HG03139 (cell line): ENCODE measurements around the gene CACFD1.

Experiments used
- ATAC-seq: cut with Tn5 transposase; IDR thresholded peaks from one replicate; pipeline ENCODE4 v1.9.1; 2021; ENCODE audit not compliant: unreplicated experiment

Gene CACFD1

DNA sequence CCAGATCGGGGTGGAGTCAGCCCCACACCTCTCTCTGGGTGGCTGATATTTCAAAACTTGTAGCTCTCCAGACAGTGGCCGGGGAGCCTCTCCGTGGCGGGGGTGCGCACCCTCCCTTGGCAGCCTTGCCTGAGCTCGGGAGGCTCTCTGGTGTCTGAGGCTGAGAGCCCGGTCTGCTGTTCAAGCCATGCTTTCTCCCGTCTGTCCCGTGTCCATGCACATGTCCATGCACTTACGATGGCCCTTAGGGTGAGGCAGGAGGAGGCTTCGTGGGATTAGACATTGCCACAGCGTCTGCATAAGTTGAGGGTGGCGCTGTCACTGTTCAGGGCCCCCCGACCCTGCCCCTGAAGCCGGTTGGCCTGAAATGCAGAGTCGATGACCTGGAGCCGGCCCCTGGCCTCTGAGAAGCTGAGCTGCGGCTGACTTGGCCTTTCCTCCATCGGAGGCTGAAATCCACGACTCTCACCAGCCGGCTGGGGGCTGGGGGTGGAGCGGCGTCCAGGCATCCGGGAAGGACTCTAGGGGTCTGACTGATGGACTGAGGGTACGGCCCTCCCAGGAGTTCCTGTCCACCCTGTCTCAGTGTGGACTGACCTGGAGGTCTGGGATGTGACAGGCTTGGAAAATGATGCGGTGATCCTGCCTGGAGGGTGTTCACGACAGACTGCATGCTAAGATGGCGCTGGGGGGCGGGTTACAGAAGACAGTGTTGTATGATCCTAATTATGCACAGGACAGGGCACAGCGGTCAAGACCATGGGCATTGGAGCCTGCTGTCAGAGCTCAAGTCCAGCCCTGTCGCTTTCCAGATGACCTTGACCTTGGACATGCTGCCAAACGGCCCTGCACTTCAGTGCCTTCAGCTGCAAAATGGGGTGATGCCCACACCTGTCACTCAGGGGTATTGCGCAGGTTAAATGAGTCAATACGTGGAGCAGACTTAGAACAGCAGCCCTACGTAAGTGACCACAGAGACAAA, 37.4 kb downstream of the CACFD1 start:
- no peak for ATAC-seq

DNA sequence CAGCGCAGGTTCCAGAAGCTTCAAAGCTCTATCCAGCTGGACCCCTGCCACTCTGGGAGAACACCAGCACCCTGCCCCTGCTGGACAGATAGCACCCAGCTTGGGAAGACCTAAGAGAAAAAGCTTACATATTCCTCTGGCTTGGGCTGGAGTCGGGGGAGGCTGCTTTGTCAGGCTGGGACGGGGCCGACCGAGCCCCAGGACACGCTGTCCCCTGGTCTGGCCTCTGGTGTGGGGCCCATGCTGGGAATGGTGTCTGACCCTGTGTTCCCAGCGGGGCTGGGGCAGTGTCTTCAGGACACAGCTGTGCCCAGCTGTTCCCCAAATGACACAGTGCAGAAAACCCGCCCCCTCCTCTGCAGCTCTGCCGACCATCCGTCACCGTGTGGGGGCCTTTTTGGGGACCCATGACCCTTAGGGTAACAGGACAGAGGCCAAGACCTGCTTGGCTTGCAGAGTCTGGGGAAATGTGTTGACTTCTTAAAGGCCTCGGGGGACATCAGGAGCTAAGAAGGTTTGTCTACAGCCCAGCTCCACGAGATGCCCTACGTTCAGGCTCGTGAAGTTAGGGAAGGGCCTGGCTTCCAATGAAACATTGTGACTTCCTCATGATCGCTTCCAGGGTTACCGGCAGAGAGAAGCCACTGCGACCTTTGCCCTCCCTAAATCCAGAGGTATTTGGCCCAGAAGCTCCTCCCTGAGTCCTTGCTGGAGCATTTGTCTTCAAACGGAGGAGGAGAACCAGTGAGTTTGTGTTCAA, 39.5 kb downstream of the CACFD1 start:
- ATAC-seq: no peak

DNA sequence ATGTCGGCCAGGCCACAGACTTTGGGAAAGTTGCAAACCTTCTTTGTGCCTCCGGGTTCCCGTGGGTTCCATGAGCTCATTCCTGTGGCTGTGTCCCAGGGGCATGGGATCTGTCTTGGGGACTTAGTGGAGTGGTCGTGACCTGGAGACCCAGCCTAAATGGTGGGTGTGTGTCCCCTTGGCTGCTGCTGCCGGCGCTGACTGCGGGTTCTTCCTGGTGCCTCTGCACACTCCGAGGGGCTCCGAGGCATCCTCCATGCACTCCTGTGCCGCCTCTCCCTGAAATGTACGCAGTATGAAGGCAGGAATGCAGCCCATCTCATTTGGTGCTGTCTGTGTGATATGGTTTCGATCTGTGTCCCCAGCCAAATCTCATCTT, 40.1 kb downstream of the CACFD1 start:
- ATAC-seq: no peak

DNA sequence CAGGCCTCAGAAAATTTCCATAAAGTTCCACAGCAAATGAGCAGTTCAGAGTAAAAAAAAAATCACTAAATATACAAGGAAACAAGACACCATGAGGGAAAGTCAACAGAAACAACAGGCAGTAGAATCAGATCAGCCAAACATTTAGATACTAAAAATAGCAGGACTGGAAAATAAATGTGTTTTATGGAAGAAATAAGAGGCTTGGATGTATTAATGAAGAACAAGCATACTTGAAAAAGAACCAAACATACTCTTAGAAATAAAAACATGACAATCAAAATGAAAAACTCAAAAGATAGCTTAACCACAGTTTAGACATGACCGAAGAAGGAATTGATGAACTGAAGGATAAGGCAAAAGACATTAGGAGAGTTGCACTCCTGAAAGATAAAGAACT, 42.3 kb downstream of the CACFD1 start:
- ATAC-seq: no peak

DNA sequence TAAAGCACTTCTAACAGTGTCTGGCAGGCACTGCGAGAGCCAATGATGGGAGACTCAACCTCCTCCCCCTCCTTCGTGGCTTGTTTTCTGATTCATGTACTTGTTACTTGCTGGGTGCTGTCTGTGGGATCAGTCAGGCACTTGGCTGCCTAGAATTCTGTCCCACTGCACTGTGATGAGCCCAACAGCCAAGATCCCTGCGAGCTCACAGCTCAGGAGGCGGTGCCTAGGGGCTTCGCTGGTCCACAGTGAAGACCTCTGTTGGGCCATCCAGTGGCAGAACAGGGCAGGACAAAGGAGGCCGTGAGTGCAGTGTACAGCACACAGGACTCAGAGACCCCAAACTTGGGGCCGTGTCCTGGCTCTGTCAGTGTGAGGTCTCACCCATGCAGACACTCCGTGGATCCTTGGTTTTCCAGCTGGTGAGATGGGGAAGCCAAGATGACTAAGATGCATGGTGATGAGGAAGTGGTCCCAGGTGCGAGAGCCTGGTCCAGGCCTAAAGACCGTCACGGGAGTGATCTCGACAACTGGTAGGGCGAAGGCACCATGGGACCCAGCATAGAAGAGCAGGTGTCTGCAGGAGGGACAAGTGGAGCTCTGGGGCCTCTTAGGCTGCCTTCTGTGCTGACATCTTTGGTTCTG, 45.5 kb downstream of the CACFD1 start:
- ATAC-seq: no peak

DNA sequence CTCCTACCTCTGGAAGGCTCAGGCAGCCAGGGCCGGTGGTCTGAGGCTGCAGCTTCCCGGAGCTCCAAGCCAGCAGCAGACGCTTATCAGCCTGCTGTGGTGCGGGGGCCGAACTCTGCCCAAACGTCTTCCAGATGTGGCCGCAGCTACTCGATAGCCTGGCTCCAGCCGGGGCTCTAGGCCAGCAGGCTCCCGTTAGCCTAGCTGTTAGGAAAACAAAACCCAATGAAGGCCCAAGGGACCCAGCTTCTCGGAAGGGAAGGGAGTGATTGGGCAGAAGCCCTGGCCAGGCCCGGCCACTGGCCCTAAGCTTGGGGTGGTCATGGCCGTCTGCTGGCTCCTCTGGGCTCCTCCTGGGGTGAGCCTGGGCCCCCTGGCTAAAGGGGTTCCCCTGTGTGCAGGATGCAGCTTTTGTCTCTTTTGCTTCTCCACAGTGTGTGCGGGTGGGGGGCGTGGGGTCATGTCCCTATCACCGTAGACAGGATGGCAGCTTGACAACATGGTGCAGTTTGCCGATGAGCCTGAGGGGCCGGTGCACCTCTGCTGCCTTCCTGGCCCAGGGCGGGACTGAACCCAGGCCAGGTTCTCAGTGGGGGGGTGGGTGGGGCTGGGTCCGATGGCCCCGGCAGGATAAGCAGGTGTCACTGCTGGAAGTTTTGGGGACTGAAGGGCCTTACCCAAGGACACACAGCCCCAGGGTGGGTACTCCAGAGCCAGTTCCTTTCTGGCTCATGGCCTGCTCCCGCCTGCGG, 46.3 kb downstream of the CACFD1 start:
- ATAC-seq: no peak

DNA sequence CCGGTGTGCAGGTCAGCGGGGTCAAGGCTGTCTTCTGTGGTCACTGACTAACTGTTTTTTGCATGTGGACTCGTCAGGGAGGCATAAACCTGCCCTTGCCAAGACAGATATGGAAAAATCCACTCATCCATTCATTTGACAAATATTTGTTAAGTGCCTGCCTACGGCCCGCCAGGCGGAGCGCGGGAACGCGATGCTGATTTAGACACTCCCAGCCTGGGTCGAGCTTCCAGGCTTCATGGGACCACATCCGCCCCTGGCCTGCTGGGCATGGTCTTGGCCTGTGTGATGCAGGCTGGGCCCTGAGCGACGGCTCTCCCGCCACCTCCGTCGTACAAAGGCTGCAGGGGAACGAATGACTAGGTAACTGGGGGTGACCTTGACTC, 46.9 kb downstream of the CACFD1 start:
- ATAC-seq: no peak

DNA sequence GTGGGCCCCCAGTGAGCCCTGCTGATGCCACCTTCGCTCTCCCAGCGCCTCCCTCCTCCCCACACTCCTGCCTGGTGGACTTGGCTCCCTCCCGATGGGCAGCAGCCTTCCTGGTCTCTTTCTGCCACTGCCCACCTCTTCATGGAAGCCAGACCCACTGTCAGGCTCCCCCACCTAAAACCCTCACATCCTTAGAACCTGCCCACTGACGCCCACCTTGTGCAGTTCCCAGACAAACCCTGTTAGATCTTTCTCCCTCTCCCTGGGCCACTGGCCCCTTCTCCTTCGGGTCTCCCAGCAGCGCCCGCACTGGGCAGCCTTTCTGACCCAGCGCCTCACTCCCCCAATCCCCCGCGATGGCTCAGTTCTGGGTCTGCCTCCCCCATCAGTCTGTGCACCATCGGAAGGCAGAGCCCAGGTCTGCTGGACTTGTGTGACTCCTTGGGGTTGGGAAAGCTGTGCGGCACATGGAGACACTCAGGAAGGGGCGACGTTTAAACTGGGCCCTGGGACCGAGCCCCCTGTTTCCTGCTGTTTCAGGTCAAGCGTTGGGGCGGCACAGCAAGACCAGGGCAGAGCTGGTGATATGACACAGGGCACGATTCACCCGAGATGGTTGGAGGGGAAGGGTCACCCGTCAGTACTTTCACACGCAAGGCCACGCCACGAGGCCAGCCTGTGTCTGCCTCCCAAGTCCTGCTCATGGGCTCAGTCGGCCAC, 47.6 kb downstream of the CACFD1 start:
- no peak for ATAC-seq

DNA sequence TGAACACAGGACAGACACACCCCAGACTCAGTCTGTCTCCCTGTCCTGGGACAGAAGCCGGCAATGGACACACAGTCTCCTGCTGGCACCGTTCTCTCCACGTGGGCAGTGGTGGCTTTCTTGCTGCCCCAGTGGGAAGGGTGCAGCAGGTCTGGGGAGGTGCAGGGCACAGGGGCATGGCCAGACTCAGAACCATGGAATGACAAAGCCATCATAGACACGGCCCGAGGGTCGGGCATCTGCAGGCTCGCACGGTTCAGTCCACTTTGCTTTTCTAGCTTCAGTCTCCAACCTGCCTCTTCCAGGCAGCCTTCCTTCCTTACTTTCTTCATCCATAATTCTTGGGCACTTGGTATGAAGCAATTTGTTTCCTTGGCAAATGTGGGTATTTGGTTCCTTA, 48.3 kb downstream of the CACFD1 start:
- no peak for ATAC-seq

DNA sequence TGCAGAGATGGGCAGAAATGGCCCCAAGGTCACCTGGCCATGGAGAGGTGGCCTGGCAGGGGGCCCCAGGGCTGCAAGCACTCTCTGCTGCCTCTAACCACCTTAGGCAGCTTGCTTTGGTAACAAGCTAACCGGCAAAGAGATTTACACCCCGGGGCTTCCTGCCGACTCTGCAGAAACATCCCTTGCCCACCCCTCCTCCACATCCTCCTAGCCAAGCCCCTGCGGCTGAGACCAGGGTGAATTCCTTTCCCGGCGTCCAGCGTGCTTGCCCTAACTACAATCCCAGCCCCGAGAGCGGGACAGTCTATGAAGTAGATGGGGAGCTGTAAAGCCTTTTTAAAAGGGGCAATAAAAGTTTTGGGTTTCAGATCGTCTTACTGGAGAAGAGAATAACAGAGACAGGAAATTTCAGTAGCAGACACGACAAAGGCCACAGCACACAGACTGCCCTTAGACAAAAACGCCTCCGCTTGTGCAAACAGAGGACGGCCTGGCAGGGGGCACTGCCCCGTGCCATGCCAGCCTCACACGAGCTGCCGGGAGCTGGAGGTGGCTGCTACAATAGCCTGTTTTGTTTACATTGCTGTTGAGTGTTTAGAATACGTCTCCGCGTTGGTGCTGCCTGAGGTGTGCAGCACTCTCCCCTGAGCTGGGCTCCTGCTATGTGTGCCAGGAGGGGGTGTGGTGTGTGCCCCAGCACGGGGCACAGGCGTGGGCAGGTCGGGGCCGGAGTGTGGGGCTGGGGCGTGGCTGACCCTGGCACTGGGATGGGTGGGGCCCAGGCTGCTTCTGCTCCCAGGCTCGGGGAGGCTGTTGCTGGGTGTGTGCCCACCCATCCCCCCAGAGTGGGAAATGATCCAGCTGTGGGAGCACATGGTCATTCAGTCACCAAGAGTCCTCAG, 49.7 kb downstream of the CACFD1 start:
- ATAC-seq: no peak

DNA sequence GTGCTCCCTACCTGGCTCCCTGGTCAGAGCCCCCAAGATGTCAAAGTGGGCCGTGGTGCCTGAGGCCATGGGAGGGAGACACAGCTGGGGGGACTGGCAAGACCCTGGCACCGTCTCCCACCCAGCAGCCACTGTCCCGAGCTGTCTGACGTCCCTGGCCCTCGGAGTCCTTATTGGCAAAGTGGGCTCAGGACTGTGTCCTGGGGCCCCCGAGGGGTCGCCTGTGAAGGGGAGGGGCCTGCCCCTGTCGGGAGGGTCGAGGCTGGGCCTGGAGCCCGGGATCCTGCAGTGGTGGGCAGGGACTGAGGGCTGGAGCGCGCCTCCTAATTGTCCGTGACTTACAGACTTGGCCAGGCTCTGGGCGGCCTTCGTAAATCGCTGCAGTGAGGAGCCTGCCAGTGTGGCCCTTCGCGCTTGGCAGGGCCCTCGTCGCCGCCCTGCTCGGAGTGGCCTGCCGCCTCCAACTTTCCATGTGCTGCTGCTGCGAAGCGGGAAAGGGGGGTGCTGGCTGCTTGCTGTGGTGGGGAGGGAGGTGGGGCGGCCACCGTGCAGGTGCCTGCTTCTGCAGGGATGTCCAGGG, 51.2 kb downstream of the CACFD1 start:
- ATAC-seq: no peak

DNA sequence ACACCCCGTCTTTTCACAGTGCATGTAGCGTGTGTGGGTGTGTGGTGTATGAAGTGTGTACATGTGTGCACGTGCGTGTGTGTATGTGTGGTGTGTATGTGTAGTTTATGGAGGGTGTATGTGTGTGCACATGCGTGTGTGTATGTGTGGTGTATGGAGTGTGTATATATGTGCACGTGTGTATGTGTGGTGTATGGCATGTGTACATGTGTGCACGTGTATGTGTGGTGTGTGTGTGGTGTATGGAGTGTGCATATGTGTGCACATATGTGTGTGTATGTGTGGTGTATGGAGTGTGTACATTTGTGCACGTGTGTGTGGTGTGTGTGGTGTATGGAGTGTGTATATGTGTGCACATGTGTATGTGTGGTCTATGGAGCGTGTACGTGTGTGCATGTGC, 51.8 kb downstream of the CACFD1 start:
- ATAC-seq: no peak

DNA sequence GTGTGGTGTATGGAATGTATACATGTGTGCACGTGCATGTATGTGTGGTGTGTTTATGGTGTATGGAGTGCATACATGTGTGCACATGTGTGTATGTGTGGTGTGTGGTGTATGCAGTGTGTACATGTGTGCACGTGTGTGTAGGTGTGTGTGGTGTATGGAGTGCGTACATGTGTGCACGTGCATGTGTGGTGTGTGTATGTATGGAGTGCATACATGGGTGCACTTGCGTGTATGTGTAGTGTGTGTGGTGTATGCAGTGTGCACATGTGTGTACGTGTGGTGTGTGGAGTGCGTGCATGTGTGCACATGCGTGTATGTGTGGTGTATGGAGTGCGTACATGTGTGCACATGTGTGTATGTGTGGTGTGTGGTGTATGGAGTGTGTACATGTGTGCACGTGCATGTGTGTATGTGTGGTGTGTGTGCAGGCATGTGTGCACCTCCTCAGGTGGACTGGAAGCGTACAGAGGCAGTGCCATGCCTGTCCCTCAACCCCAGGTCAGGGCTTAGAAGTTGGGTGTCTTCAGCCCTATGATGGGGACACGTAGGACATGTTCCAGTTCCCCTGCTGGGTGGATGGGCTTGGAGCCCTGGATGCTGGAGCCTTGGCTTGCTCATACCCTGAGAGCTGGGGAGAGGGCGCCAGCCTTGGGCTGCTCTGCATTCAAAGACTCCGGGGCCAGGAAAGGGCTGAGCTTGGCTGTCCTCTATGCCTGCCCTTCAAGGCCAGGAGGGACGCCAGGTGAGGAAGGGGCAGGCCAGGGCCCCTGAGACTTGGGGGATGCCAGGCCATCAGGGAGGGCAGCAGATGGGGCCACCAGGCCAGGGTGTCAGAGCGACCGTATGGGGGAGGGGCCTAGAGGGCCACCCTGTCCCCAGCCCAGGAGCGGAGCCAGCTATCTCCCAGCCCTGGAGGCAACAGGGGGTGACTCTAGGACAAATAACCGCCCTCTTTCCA, 52.8 kb downstream of the CACFD1 start:
- no peak for ATAC-seq

DNA sequence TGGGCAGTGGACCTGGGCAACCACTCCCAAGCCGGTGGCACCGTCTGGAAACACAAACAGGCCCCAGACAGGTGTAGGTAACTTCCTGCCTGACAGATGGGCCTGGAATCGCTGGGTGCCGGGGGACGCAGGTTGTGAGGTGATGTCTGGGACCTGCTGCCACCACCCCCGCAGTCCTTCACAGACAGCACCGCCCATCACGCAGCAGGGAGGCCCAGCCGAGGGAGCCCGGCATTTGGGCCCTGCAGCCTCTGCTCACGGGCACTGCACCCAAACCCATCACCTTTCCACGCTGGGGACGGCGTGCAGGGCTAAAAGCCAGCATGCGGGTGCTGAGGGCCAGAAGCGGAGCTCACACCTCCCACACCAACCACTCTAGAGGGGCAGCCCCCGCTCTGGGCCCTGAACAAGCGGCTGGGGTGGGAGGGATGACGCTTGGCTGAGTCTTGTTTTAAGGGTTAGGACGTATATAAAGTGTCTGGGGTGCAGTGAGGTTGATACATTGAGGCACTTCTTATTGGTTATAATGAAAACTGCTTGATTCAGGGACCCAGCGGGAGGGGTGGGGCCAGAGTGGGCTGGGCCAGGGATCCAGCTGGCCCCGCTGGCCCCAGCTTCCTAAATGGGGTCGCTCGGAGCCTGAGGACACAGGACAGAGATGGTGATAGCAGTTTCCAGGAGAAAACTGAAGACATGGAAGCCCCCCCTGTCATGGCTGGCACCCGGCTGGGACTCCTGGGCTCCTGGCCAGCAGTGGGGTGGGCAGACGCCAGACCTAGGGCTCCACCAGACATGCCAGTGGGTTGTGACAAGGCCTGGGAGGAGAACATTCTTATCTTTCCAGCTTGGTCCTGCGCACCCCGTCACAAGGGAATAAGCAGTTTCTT, 53.7 kb downstream of the CACFD1 start:
- no peak for ATAC-seq

DNA sequence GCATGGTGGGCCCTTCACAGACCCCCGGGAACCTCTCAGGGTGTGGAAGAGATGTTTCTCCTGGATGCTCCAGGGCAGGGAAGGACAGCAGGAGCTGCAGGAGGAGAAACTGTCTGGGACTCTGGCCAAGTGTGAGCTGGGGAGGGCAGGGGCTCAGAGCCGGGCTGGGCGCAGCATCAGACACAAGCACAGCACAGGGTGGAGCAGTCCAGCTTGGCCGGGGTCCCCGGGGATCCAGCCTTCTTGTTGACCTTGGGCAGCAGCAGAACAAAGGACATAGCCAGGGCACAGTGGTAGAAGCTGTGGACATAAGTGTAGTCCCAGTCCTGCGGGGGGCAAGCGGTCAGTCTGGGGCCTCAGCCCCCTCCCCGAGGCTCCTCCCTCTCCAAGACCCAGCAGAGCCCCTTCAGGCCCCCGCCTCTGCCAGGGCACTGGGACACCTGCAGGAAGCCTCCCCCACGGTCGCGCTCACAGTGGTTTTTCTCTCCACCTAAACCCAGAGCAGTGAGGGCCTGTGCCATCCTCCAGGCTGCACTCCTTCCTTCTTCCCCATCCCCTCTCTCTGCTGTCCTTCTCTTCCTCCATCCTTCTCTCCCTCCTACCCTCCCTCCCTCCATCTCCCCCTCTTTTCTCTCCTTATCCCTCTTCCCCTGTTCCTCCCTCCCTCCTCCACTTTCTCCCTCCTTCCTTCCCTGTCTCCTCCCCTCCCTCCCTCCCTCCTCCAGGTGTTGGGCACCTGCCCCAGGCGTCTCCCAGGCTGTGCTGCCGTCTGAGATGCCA, 54.9 kb downstream of the CACFD1 start:
- no peak for ATAC-seq

DNA sequence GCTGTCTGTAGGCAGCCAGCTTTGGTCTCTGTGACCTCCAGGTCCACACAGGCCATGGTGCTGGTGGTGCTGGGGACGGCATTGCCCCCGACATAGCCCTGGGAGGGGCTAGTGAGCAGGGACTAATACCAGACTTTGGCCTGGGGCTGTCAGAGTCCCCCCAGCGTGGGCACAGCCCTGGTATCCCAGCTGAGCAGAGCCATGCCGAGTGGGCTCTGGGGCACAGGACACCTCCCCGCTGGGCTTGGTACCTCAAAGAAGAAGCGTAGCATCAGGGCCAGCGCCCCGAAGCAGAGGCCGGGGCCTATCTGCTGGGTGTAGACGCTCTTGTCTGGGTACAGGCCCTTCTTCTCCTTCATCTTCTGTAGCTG, 55.4 kb downstream of the CACFD1 start:
- no peak for ATAC-seq
